AG04450 (cell line): Measurements from ENCODE around the gene SLC22A1. TPM values are rescaled to one million over a fixed set of nuclear protein-coding genes. Genes with fewer than 3 reads are reported as not detected.

Experiments used
- CTCF ChIA-PET: fragments of 300-600, 350-600 bp; formaldehyde crosslinking; extraction: SDS; loops from one replicate; lab custom pipeline; 2022; ENCODE audit warnings: antibody characterized with exemption, inconsistent platforms; lab: Charles Lee
- POLR2A ChIA-PET: fragments of 350-600 bp; formaldehyde crosslinking; extraction: SDS; loops from one replicate; lab custom pipeline; 2021; ENCODE audit warnings: antibody characterized with exemption, inconsistent platforms; lab: Yijun Ruan, JAX
- DNase-seq: peaks from one replicate; pipeline ENCODE4 v3.0.0-alpha.2; 2011; ENCODE audit warnings: low read depth, low spot score
- H3K27ac ChIP-seq: one replicate; pipeline ENCODE4 v1.5.1; 2012; ENCODE audit warnings: low read depth, low read length, control low read depth
- H3K27me3 ChIP-seq: one replicate; pipeline ENCODE4 v1.6.0; 2012; ENCODE audit warnings: low read length; ENCODE audit not compliant: control insufficient read depth, insufficient read depth
- H3K4me3 ChIP-seq: 2 replicates; pipeline ENCODE4 v1.5.1; 2011; ENCODE audit warnings: mild to moderate bottlenecking, low read depth, low read length, control low read depth
- H3K9me3 ChIP-seq: 2 replicates; pipeline ENCODE4 v1.5.1; 2012; ENCODE audit warnings: low read length; ENCODE audit not compliant: control insufficient read depth, insufficient read depth
- polyA plus RNA-seq: library from polyadenylated mRNA; depleted of rRNA; stranded (reverse); fragments of >200 nt; gene quantifications from 2 replicates; pipeline ENCODE4 v1.2.3, GENCODE V29; 2011
- TF ChIP-seq, protein P1 (sequence below): IDR thresholded peaks from 2 replicates; pipeline ENCODE4 v1.5.1; 2011; ENCODE audit warnings: low read depth, low read length, control low read depth, inconsistent platforms

The SLC22A1 gene
- polyA plus RNA-seq, 1 experiment, result 0.36 TPM

- DNase-seq, result no peak
- no peaks in the 10 kb centered on the region for H3K9me3 ChIP-seq
- ChIA-PET POLR2A (no interaction called here), CTCF (interaction anchor here (0.9 to 1.4 kb wide), 2 partner anchors 9 to 308 kb away, joined by 4 to 7 read pairs; no protein-coding TSS in a partner anchor)
- no peak overlapping the region for H3K4me3 ChIP-seq
- H3K27ac ChIP-seq, result no peak overlapping the region
- no peaks in the 10 kb centered on the region for H3K27me3 ChIP-seq
- TF ChIP-seq, protein P1, sequence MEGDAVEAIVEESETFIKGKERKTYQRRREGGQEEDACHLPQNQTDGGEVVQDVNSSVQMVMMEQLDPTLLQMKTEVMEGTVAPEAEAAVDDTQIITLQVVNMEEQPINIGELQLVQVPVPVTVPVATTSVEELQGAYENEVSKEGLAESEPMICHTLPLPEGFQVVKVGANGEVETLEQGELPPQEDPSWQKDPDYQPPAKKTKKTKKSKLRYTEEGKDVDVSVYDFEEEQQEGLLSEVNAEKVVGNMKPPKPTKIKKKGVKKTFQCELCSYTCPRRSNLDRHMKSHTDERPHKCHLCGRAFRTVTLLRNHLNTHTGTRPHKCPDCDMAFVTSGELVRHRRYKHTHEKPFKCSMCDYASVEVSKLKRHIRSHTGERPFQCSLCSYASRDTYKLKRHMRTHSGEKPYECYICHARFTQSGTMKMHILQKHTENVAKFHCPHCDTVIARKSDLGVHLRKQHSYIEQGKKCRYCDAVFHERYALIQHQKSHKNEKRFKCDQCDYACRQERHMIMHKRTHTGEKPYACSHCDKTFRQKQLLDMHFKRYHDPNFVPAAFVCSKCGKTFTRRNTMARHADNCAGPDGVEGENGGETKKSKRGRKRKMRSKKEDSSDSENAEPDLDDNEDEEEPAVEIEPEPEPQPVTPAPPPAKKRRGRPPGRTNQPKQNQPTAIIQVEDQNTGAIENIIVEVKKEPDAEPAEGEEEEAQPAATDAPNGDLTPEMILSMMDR, result no peak
Observed at GRCh38 chr6:160147146-160147536, 25.5 kb downstream of the SLC22A1 start.

DNA sequence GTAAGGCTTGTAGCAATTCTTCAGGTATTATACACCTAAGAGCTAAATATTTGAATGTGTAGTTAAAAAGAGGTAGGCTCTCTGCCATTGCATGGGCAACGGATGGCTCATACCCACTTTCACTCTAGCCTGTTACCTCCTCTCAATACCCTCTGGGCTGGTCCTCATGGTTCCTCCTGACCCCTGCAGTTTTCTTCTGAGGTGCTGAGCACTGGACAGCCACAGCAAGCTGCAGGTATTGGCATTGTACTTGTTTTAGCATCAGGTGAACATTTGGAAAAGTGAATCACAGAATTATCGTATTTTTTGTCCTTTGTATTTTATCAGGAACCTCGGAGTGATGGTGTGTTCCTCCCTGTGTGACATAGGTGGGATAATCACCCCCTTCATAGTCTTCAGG is 32.9 kb downstream of the SLC22A1 start:
- TF ChIP-seq, protein P1, result no peak
- no peak for DNase-seq
- Histone ChIP-seq H3K9me3 (no peaks in the 10 kb centered on the region), H3K4me3 (no peak overlapping the region), H3K27me3 (no peaks in the 10 kb centered on the region), H3K27ac (no peak overlapping the region)
- ChIA-PET POLR2A (no interaction called here), CTCF (interaction anchor here (1.8 kb wide), 1 partner anchor 66 kb away, joined by 5 read pairs; no protein-coding TSS in a partner anchor)

DNA sequence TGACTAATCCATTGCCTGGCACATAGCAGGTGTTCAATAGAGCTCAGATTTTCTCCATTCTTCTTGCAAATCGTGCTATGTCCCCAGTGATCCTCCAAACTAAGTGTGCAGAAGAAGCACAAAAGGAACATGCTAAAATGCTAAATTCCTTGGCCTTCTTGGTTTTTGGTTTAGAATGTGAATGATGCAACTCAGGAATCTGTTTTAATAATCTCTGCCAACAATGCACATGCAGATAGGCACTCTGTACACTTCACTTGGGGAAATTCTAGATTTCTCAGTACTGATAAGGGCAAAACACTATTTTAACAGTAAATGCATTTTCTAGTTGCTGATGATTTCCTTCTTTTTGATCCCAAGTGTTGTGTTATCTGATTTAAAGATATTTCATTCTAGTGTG is 35.2 kb downstream of the SLC22A1 start:
- DNase-seq, result no peak
- POLR2A ChIA-PET, result no interaction called here
- CTCF ChIA-PET, result interaction anchor here (1.3 to 1.7 kb wide), 2 partner anchors 18 to 299 kb away, joined by 3 to 4 read pairs; no protein-coding TSS in a partner anchor
- H3K4me3 ChIP-seq, result no peak overlapping the region
- TF ChIP-seq, protein P1, result no peak
- H3K9me3 ChIP-seq, result no peaks in the 10 kb centered on the region
- H3K27ac ChIP-seq, result no peak overlapping the region
- no peaks in the 10 kb centered on the region for H3K27me3 ChIP-seq

- no peak for DNase-seq
- TF ChIP-seq, protein P1, result peak; percentile 19; the same call in 1 of the 2 replicates
- H3K4me3 ChIP-seq, result no peak overlapping the region
- POLR2A ChIA-PET, result no interaction called here
- no peaks in the 10 kb centered on the region for H3K9me3 ChIP-seq
- no peaks in the 10 kb centered on the region for H3K27me3 ChIP-seq
- CTCF ChIA-PET, result no interaction called here
- no peak overlapping the region for H3K27ac ChIP-seq
Observed at GRCh38 chr6:160160450-160160849, 38.8 kb downstream of the SLC22A1 start.

DNA sequence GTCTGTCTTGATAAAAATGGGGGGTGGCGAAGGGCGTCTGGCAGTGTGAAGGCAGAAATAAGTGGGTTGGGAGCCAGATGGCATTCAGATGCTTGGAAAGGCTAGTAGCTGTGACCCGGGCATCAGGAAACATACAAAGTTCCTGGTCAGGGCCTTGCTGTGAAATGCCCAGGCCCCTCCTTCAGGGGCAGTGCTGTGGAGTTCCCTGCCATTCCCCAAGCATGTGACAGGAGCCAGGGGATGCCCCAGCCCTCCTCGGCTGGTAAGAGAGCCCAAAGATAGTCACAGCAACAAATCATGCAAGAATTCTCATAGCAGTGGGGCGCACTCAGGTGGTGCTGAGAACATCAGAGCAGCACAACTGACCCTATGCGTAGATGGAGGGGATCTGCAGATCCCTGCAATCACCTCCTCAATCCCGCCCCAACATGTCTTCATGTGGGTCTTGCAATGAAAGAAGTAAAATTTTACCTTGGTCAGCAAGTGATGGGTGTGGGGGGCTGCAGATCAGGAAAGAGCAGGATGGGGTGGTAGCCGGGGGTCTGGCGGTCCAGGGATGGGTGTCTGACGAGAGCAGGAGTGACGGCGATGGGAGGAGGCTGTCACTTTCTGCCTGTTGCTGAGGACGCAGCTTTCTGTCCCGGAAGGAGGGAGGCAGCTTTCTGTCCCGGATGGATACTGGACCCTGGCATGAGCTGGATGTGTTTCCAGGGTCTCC is 39.5 kb downstream of the SLC22A1 start:
- no peak for DNase-seq
- no peak overlapping the region for H3K27ac ChIP-seq
- H3K27me3 ChIP-seq, result no peaks in the 10 kb centered on the region
- TF ChIP-seq, protein P1, result no peak
- H3K9me3 ChIP-seq, result no peaks in the 10 kb centered on the region
- POLR2A ChIA-PET, result no interaction called here
- H3K4me3 ChIP-seq, result no peak overlapping the region
- CTCF ChIA-PET, result interaction anchor here (1.6 kb wide), 1 partner anchor 23 kb away, joined by 9 read pairs; no protein-coding TSS in a partner anchor
